Brain pericyte (primary cell): ENCODE data around the gene CAP1.
A peak's percentile ranks its signal among the peaks of the same experiment; 100 is the strongest.

Experiments
- DNase-seq: peaks from one replicate; pipeline ENCODE4 v3.0.0-alpha.2; 2012; ENCODE audit warnings: low read depth, low spot score

Gene CAP1

DNA sequence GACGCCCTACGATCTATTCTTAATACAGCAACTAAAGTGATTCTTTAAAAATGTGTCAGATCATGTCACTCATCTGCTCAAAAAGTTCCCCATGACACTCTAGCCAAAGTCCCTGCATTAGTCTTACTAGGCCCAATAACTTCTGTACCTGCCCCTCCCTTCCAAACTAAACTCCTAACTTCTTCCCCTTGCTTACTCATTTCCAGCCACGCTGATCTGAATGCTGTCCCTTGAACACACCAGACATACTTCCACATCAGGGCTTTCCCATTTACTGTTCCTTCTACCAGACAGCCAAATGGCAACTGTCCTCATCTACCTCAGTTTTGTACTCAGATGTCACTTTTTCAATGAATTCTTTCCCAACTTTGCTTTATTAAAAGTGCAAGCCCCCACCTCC, 55.3 kb downstream of the CAP1 start:
- no peak for DNase-seq

DNA sequence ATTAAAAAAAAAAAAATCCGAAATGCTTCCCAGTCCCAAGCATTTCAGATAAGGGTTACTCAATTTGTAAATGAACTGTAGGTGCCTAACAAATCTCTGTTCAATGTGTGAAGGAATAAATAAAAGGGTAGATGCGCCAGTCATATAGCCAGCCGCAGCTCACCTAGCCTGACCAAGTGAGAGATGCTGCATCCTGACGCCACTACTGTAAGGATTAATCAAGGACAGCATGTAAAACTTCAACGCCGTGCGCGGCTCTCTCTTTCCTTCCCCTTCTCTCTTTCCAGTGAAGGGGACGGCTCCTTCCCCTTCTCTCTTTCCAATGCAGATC, 56.1 kb downstream of the CAP1 start:
- DNase-seq, result no peak

DNA sequence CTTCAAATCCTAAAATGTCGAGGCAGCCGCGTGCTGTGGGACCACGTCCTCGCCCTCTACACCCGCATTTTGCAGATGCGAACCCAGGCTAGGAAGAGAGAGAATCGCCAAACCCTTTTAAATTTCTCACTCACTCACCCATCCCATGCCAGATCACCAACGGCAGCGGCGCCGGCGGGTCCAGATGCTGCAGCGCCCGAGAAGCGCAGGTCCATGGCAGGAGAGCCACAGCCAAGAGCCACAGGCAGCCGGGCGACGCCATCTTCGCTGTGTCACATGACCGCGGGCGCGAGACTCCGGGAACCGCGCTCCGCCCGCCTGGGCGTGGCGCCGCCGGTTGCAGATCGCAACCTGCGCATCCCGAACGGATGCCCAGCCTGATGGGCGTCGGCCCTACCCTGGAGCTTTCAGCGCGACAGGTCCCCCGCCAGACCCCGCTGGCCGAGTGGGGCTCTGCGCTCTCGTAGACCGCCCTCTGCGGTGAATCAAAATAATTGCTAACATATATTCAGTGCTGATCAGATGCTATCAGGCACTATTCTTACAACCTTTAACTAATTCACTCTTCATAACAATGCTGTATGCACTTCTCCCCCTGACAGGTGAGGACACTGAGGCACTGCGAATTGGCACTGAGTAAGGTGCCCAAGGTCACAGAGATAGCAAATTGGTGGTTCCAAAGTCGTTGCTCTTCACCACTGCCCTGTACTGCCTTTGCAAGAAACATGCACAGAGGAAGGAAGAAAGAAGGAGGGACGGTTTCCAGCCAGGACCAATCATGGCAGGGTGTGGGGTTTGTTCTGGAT, 56.7 kb downstream of the CAP1 start, which contains the start of gene PPT1:
Gene PPT1 (minus strand): TSS at position 276 of the 806 bp plus-strand sequence. CDS start 14 bp downstream, at position 262.
- peak; percentile 32 for DNase-seq

DNA sequence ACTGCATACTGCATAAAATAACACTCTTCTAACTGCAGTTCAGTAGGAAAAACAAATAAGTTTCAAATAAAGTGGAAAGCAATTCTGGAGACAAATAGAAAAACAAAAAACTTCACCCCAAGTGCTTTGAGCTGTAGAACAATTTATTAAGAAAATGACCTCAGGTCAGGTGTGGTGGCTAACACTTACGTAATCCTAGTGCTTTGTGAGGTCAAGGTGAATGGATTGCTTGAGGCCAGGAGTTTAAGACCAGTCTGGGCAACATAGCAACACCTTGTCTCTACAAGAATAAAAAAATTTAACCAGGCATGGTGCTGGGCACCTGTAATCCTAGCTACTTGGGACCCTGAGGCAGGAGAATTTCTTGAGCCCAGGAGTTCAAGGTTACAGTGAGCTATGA, 61.5 kb downstream of the CAP1 start:
- no peak for DNase-seq

DNA sequence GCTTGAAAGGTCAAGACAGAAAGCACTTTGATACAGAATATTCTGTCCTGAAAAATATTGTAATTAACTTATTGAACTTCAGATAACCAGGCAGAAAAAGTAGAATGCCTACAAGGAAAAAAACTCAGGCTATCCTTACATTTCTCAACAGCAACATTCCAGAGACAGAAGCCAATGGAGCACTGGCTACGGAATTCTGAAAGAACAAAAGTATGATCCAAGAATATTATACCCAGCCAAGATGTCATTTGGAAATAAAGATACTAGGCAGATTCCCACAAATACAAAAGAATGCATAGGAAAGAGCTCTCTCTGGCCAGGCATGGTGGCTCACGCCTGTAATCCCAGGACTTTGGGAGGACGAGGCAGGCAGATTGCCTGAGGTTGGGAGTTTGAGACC, 62.4 kb downstream of the CAP1 start:
- no peak for DNase-seq

DNA sequence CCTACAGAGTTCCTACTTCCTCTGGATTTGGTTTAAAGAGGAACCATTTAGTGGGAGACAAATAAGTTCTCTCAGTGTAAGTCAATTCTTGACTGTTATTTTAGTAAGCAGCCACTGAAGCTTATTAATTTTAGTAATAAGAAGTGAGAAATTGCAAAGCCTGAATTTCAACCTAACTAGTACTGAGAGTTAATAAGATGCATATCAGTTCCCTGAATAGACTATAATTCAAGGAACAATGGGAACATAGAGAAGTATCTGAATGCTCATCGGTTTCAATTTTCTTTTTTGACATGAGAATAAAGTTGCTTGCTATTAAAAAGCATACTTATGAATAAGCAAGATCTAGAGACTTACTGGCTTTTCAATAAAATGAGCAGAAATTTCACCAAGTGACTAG, 64.5 kb downstream of the CAP1 start:
- DNase-seq, result no peak

DNA sequence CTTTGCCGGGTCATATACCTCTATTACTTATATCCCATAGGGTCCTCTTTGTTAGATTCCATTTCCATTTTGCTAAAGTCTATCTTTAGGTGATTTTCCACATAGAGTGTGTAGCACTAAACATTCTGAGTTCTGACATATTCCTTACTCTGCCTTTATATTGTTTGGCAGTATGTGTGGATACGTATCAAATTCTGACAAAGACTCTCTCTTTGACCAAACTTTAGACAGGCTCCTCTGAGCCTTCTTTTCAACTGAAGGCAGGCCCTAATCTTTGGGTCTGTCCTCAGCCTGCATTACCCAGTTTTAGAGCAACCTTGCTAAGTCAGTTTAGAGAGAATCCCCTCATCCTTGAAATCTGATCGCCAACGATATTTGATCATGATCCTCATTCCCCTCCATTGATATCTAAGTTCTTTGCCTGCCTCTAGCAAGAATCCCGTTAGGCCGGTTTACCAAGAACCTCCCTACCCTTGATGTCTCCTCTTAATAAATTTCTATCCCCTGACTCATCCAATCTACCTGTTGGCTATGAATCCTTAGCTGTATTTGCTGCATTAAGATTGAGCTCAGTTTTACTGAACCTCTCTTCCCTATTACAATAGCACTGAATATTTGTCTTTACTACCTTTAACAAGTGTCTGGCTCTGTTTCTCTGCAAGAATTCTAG, 66.9 kb downstream of the CAP1 start:
- DNase-seq, result no peak

DNA sequence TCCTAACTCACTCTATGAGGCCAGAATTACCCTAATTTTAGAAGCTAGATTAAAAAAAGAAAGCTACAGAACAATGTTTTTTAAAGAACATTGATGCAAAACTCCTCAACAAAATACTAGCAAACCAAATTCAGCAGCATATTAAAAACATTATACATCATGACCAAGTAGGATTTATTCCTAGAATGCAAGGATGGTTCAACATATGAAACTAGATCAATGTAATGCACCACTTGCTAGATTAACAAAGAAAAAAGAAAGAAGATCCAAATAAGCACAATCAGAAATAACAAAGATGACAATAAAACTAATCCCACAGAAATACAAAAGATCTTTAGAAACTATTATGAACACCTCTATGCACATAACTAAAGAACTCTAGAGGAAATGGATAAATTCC, 69.9 kb downstream of the CAP1 start:
- no peak for DNase-seq

DNA sequence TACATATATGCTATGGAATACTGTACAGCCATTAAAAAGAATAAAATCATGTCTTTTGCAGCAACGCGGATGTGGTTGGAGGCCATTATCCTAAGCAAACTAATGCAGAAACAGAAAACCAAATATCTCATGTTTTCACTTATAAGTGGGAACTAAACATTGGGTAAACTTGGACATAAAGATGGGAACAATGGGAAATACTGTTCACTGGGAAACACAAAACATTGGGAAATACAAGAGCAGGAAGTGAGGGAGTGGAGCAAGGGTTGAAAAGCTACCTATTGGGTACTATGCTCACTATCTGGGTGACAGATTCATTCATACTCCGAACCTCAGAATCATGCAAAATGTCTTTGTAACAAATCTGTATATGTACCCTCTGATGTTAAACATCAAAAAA, 73.9 kb downstream of the CAP1 start:
- DNase-seq, result no peak

DNA sequence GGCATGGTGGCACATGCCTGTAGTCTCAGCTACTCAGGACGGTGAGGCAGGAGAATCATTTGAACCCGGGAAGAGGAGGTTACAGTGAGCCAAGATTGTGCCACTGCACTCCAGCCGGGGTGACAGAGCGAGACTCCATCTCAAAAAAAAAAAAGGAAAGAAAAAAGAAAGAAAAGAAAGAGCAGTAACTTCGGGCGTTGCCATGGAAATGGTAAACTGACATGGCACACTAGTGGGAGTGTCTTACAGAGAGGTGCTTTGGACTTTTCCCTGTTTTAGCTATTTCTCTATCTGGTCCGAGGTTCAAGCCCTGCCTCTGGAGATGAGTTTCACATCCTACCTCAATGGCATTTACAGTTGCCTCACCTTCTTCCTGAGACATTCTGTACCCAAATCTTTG, 79.6 kb downstream of the CAP1 start:
- no peak for DNase-seq
